HEK293 (cell line): Measurements from ENCODE around the gene RPRD1B.

ENCODE experiments used
- ELK4 ChIP-seq: IDR thresholded peaks from 2 replicates; pipeline ENCODE4 v1.6.1; 2011; ENCODE audit warnings: mild to moderate bottlenecking, low read depth, low read length, borderline replicate concordance
- ZNF239 ChIP-seq: fragments of 450-650 bp; formaldehyde crosslinking; IDR thresholded peaks from 2 replicates; pipeline ENCODE4 v1.5.1; 2016; ENCODE audit warnings: missing biosample characterization, missing genetic modification characterization

- no peak for TF ChIP-seq ZNF239 (tag by site-specific recombination)
- TF ChIP-seq ELK4 = no peak
Measured at GRCh38 chr20:38119446-38119845, 85.9 kb downstream of the RPRD1B start.
